Neural crest cell (in vitro differentiated cells): ENCODE results near the gene ADGRF5. TPM values are rescaled to one million over a fixed set of nuclear protein-coding genes. Genes with fewer than 3 reads are reported as not detected.
"Not testable (repeated sequence)": the region's sequence is repeated elsewhere in the genome, so short reads cannot be mapped to it uniquely, and the experiment has no call there.

Experiments
- DNase-seq: peaks from one replicate; pipeline ENCODE4 v3.0.0; 2021; ENCODE audit warnings: low read depth, mixed read lengths, low spot score
- H3K27ac Mint-ChIP-seq: one replicate; pipeline ENCODE4 v1.8.0; 2021; ENCODE audit warnings: mild to moderate bottlenecking, mixed read lengths; ENCODE audit not compliant: unreplicated experiment
- H3K27me3 Mint-ChIP-seq: 2 replicates; pipeline ENCODE4 v1.8.0; 2021; ENCODE audit warnings: low read depth, mild to moderate bottlenecking, mixed read lengths
- H3K36me3 Mint-ChIP-seq: 2 replicates; pipeline ENCODE4 v1.8.0; 2021; ENCODE audit warnings: low read depth, mild to moderate bottlenecking, mixed read lengths
- H3K4me1 Mint-ChIP-seq: 2 replicates; pipeline ENCODE4 v1.8.0; 2021; ENCODE audit warnings: mixed read lengths
- H3K4me3 Mint-ChIP-seq: one replicate; pipeline ENCODE4 v1.8.0; 2021; ENCODE audit warnings: mild to moderate bottlenecking, mixed read lengths
- H3K9me3 Mint-ChIP-seq: 2 replicates; pipeline ENCODE4 v1.8.0; 2021; ENCODE audit warnings: mixed read lengths
- total RNA-seq: library from RNA; stranded (reverse); gene quantifications from 2 replicates; pipeline ENCODE4 v1.2.1, GENCODE V29; 2021
- TF ChIP-seq, protein P1 (sequence below): fragments of 200-600 bp; sonication (generic); conservative IDR thresholded peaks from 2 replicates; pipeline ENCODE4 v1.5.0; 2021; ENCODE audit warnings: antibody characterized with exemption, mild to moderate bottlenecking

ADGRF5 gene
- total RNA-seq, 1 donor from 2014 or later: 0.16 TPM

DNA sequence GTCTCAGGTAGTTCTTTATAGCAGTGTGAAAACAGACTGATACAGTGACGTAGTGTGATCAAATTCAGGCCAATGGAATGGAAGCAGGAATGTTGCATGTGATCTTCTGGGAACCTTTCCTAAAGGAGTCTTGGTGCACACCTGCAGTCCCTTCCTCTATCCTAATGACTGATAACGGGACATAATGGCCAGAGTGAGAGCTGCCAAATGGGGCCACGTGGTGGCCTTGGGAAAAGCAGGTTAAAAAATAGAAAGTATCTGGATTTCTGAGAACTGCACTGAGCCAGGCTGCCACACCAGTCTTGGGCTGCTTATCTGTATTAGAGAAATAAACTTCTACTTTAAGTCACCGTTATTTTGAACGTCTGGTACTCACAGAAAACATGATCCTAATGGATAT, 76.6 kb downstream of the ADGRF5 start:
- H3K4me1 Mint-ChIP-seq: peaks cover 7% of the 10 kb centered on the region
- peaks cover 10% of the 10 kb centered on the region for H3K9me3 Mint-ChIP-seq
- TF ChIP-seq, protein P1, sequence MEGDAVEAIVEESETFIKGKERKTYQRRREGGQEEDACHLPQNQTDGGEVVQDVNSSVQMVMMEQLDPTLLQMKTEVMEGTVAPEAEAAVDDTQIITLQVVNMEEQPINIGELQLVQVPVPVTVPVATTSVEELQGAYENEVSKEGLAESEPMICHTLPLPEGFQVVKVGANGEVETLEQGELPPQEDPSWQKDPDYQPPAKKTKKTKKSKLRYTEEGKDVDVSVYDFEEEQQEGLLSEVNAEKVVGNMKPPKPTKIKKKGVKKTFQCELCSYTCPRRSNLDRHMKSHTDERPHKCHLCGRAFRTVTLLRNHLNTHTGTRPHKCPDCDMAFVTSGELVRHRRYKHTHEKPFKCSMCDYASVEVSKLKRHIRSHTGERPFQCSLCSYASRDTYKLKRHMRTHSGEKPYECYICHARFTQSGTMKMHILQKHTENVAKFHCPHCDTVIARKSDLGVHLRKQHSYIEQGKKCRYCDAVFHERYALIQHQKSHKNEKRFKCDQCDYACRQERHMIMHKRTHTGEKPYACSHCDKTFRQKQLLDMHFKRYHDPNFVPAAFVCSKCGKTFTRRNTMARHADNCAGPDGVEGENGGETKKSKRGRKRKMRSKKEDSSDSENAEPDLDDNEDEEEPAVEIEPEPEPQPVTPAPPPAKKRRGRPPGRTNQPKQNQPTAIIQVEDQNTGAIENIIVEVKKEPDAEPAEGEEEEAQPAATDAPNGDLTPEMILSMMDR: no peak
- H3K36me3 Mint-ChIP-seq: peaks cover 7% of the 10 kb centered on the region
- no peak for DNase-seq
- H3K4me3 Mint-ChIP-seq: no peak overlapping the region
- no peak overlapping the region for H3K27ac Mint-ChIP-seq
- H3K27me3 Mint-ChIP-seq: peaks cover 21% of the 10 kb centered on the region

DNA sequence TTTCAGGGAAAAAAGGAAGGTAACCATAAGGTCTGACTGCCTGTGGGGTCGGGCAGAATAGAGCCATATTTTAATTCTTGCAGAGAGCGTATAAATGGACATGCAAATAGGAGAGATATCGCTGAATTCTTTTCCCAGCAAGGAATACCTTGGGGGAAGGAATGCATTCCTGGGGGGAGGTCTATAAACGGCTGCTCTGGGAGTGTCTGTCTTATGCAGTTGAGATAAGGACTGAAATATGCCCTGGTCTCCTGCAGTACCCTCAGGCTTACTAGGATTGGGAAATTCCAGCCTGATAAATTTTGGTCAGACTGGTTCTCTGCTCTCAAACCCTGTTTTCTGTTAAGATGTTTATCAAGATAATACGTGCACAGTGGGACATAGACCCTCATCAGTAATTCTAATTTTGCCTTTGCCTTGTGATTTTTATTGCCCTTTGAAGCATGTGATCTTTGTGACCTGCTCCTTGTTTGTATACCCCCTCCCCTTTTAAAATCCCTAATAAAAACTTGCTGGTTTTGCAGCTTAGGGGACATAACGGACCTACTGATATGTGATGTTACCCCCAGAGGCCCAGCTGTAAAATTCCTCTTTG, 79.4 kb downstream of the ADGRF5 start:
- not testable (repeated sequence) for H3K27ac Mint-ChIP-seq, H3K4me1 Mint-ChIP-seq, DNase-seq, H3K4me3 Mint-ChIP-seq, H3K36me3 Mint-ChIP-seq, H3K27me3 Mint-ChIP-seq
- H3K9me3 Mint-ChIP-seq: peaks cover 10% of the 10 kb centered on the region

DNA sequence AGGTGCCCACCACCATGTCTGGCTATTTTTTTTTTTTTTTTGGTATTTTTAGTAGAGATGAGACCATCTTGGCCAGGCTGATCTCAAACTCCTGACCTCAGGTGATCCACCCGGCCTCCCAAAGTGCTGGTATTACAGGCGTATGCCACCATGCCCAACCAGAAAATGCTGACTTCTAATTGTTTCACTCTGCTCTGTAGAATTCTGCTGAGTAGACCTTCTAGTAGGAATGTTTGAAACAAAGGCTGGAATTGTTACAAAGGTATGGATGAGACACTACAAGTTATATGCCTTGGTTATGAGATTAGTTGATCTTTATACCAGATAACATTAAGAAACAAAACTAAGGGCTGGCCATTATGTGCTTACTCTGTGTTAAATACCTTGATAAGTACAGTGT, 83.7 kb downstream of the ADGRF5 start:
- no peak for DNase-seq
- H3K36me3 Mint-ChIP-seq: peaks cover 6% of the 10 kb centered on the region
- H3K4me3 Mint-ChIP-seq: no peak overlapping the region
- peaks cover 11% of the 10 kb centered on the region for H3K9me3 Mint-ChIP-seq
- no peaks in the 10 kb centered on the region for H3K27me3 Mint-ChIP-seq
- H3K27ac Mint-ChIP-seq: no peak overlapping the region
- TF ChIP-seq, protein P1: no peak
- no peaks in the 10 kb centered on the region for H3K4me1 Mint-ChIP-seq

DNA sequence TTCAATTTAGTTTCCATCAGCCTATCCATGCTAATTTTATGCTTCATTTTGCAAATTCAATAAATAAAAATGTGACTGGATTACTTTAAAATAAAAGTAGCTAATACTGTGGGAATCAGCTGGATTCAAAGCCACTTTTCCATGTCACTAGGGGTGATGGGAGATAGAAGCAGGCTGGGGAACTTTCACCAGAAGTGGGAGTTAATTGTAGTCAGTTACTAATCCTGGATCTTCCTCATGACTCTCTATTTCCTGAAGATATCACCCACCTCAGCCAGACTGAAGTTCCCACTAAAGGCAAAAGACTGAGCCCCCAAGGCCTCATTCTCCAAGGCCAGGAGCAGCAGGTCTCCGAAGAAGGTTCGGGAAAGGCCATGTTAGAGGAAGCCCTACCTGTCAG, 86.7 kb downstream of the ADGRF5 start:
- not testable (repeated sequence) for H3K4me1 Mint-ChIP-seq, H3K36me3 Mint-ChIP-seq, H3K9me3 Mint-ChIP-seq, H3K27me3 Mint-ChIP-seq, H3K27ac Mint-ChIP-seq, H3K4me3 Mint-ChIP-seq, DNase-seq

DNA sequence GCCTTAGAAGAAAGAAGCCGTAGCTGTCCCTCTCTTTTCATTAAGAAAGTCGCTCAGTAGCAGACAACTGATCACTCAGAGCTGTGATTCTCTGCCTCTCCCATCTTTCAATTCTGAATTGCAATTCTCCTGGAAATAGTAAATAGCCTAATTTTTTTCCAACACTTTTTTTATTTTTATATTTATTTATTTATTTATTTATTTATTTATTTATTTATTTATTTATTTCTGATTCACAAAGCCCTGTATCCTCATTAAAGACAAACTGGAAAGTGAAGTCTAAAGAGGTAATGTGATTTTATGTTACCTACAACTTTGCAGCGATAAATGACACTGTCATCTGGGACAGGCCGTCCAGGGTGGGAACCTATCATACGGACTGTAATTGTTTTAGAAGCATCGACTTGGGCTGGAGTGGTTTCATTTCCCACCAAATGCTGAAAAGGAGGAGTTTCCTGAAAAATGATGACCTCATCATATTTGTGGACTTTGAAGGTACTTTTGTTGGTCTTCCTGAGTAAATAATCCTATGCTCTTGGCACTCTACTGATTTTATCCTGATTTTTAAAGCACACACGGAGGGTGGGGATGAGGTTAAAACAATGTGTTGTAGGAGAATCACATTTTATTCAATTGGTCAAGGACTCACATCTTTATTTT, 87.4 kb downstream of the ADGRF5 start:
- not testable (repeated sequence) for H3K27me3 Mint-ChIP-seq, H3K4me1 Mint-ChIP-seq, H3K9me3 Mint-ChIP-seq, H3K27ac Mint-ChIP-seq, H3K4me3 Mint-ChIP-seq, H3K36me3 Mint-ChIP-seq, DNase-seq

DNA sequence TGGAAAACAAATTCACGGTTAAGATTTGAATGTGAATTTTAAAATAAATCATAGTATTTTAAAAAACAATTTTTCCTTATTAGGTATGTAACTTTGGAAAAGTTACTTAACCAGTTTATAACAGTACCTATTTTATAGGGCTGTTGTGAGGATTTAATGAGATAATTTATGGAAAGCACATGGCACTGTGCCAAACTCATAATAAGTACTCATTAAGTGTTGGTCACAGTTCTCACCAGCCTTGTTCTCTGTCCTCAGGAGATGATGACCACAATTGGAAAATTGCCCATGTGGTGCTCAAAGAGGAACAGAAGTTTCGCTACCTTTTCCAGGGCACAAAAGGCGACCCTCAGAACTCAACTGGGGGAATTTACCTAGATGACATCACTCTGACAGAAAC, 88.9 kb downstream of the ADGRF5 start:
- TF ChIP-seq, protein P1: no peak
- Mint-ChIP-seq H3K4me1 (no peaks in the 10 kb centered on the region), H3K36me3 (no peaks in the 10 kb centered on the region), H3K27ac (no peak overlapping the region), H3K4me3 (no peak overlapping the region), H3K27me3 (no peaks in the 10 kb centered on the region), H3K9me3 (peaks cover 2% of the 10 kb centered on the region)
- DNase-seq: no peak

DNA sequence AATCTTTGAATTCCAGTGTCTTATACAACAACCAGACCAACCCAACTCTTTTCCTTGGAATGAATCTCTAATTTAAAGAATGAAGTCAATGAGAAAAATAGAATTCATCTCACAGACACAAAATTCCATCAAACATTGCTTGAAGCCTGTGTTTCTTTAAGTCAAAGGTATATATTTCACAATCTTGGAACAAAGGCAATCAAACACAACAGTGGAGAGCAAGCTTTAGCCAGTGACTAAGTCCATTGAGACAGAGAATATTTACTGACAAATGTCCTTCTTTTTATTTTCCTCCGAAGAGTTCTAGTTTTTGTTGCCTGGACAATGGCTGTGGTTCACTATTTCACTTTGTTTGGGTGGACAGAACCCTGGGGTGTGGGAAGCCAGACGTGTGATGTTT, 92.8 kb downstream of the ADGRF5 start:
- peaks cover 3% of the 10 kb centered on the region for H3K27me3 Mint-ChIP-seq
- no peaks in the 10 kb centered on the region for H3K9me3 Mint-ChIP-seq
- DNase-seq: no peak
- TF ChIP-seq, protein P1: no peak
- H3K4me1 Mint-ChIP-seq: no peaks in the 10 kb centered on the region
- no peak overlapping the region for H3K27ac Mint-ChIP-seq
- H3K36me3 Mint-ChIP-seq: no peaks in the 10 kb centered on the region
- H3K4me3 Mint-ChIP-seq: no peak overlapping the region
